Measurements from ENCODE around the gene MTO1.
A peak's percentile ranks its signal among the peaks of the same experiment; 100 is the strongest.
"Not testable (repeated sequence)": the region's sequence is repeated elsewhere in the genome, so short reads cannot be mapped to it uniquely, and the experiment has no call there.

The MTO1 gene

GRCh38 chr6:73461537-73462350 lies at the start of gene MTO1:
Gene MTO1, plus strand, starts transcription at chr6:73461737. Its CDS starts 118 bp downstream, at chr6:73461855.
- DNase-seq, result peak; percentile 63

GRCh38 chr6:73413102-73413501 lies 48.4 kb upstream of the MTO1 start:
- DNase-seq, result no peak

GRCh38 chr6:73418081-73418741 lies 43.3 kb upstream of the MTO1 start:
- no peak for DNase-seq

- DNase-seq, result no peak
These were observed 40.0 kb upstream of the MTO1 start for GRCh38 chr6:73421534-73421933.

- DNase-seq, result no peak
These were observed 26.3 kb upstream of the MTO1 start for GRCh38 chr6:73435236-73435635.

GRCh38 chr6:73443555-73443954 lies 18.0 kb upstream of the MTO1 start:
- no peak for DNase-seq

- no peak for DNase-seq
These were observed 10.1 kb upstream of the MTO1 start for GRCh38 chr6:73451223-73452106.

- DNase-seq, result no peak
These were observed 9.5 kb upstream of the MTO1 start, which contains the start of gene CGAS for GRCh38 chr6:73452107-73452461. Gene CGAS, minus strand, starts transcription at chr6:73452297. Its CDS starts 116 bp downstream, at chr6:73452181.

- no peak for DNase-seq
These were observed 5.5 kb upstream of the MTO1 start for GRCh38 chr6:73455865-73456629.

GRCh38 chr6:73459474-73459873 lies 2.1 kb upstream of the MTO1 start:
- not testable (repeated sequence) for DNase-seq

GRCh38 chr6:73460056-73460455 lies 1.5 kb upstream of the MTO1 start:
- DNase-seq, result no peak

GRCh38 chr6:73471686-73472290 lies 10.3 kb downstream of the MTO1 start:
- DNase-seq, result no peak

GRCh38 chr6:73476723-73477122 lies 15.2 kb downstream of the MTO1 start:
- no peak for DNase-seq

GRCh38 chr6:73477407-73477806 lies 15.9 kb downstream of the MTO1 start:
- DNase-seq, result no peak

GRCh38 chr6:73481969-73482368 lies 20.4 kb downstream of the MTO1 start:
- no peak for DNase-seq

GRCh38 chr6:73484438-73484837 lies 22.9 kb downstream of the MTO1 start:
- DNase-seq, result no peak

GRCh38 chr6:73487473-73487872 lies 25.9 kb downstream of the MTO1 start:
- no peak for DNase-seq

GRCh38 chr6:73491377-73491776 lies 29.8 kb downstream of the MTO1 start:
- DNase-seq, result no peak

GRCh38 chr6:73497915-73498314 lies 36.4 kb downstream of the MTO1 start:
- no peak for DNase-seq

- no peak for DNase-seq
These were observed 41.7 kb downstream of the MTO1 start for GRCh38 chr6:73503027-73503772.

GRCh38 chr6:73504160-73504559 lies 42.6 kb downstream of the MTO1 start:
- no peak for DNase-seq

Measured in NCI-H1694 (cell line).